ENCODE results near the gene ARHGAP40.
A peak's percentile ranks its signal among the peaks of the same experiment; 100 is the strongest.

Gene ARHGAP40

DNA sequence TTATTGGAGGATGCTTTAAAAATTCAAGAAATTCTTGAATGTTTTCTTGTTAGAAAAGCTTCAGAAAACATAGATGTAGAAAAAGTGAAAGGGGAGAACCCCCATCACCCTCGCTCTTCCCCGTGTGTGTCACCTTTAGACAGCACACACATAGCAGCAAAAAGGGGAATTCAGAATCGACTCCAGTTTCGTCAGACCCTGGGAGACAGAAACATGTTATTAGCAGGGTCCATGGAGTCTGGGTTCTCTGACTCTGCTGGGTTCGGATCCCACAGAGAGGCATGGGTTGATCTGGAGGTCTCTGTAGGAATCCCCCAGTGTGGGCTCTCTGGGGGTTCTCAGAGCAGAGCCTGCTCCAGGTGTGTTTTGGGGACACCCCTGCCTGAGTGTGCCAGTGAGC, 43.7 kb downstream of the ARHGAP40 start:
- H3K4me3 ChIP-seq (ENCODE audit: low read length in 2 of 2), result no peak overlapping the region
- H2AFZ ChIP-seq (ENCODE audit: low read length), result no peak overlapping the region
- H3K14ac ChIP-seq (ENCODE audit: low read length), result no peak overlapping the region
- no peak overlapping the region for H2BK5ac ChIP-seq (ENCODE audit: low read length)
- H3K23ac ChIP-seq (ENCODE audit: low read depth, low read length, poor library complexity), result peak overlapping the region; percentile 14
- no peak overlapping the region for H2BK120ac ChIP-seq (ENCODE audit: low read depth, low read length)
- H3K27me3 ChIP-seq (ENCODE audit: control insufficient read depth in 3 of 3, insufficient read depth in 3 of 3, low read depth in 1 of 3, low read length in 3 of 3), result peaks cover 2 to 71% (median 37%) of the 10 kb centered on the region in 3 experiments
- no peak overlapping the region for H3K4me2 ChIP-seq (ENCODE audit: insufficient read depth, low read length, poor library complexity, severe bottlenecking)
- H4K8ac ChIP-seq (ENCODE audit: low read depth, low read length), result no peak overlapping the region
- H4K91ac ChIP-seq (ENCODE audit: low read depth, low read length, poor library complexity), result no peak overlapping the region
- peaks cover 12 to 20% of the 10 kb centered on the region in 2 donors for H3K4me1 ChIP-seq (ENCODE audit: control insufficient read depth in 2 of 2, insufficient read depth in 1 of 2, low read depth in 1 of 2, low read length in 2 of 2)
- H3K27ac ChIP-seq (replicated peaks; ENCODE audit: low read length), result no peak overlapping the region
- H3K36me3 ChIP-seq (replicated peaks in 1 of 2; ENCODE audit: control insufficient read depth in 2 of 2, insufficient read depth in 2 of 2, low read length in 2 of 2), result no peaks in the 10 kb centered on the region
- no peak overlapping the region for H2AK5ac ChIP-seq (ENCODE audit: low read depth, low read length)
- peak overlapping the region; percentile 29 for H3K18ac ChIP-seq (ENCODE audit: low read length)
- H3K9ac ChIP-seq (ENCODE audit: low read depth, low read length, poor library complexity), result peak overlapping the region; percentile 36
- H3K79me1 ChIP-seq (ENCODE audit: low read depth, low read length), result no peaks in the 10 kb centered on the region
- DNase-seq (ENCODE audit: low spot score), result no peak
- H3K9me3 ChIP-seq (replicated peaks in 1 of 2; ENCODE audit: control insufficient read depth in 2 of 2, insufficient read depth in 1 of 2, low read depth in 1 of 2, low read length in 2 of 2), result no peaks in the 10 kb centered on the region
- H2BK12ac ChIP-seq (ENCODE audit: low read length), result no peak overlapping the region
- no CpG with 5 or more reads among the region's 5 CpGs for WGBS, 2 donors (ENCODE audit: extremely low coverage in 2 of 2, insufficient read length in 2 of 2, insufficient replicate concordance in 1 of 2)
- no peak overlapping the region for H3K4ac ChIP-seq (ENCODE audit: low read length)
- peak overlapping the region; percentile 64 for H2BK15ac ChIP-seq (ENCODE audit: low read length)

DNA sequence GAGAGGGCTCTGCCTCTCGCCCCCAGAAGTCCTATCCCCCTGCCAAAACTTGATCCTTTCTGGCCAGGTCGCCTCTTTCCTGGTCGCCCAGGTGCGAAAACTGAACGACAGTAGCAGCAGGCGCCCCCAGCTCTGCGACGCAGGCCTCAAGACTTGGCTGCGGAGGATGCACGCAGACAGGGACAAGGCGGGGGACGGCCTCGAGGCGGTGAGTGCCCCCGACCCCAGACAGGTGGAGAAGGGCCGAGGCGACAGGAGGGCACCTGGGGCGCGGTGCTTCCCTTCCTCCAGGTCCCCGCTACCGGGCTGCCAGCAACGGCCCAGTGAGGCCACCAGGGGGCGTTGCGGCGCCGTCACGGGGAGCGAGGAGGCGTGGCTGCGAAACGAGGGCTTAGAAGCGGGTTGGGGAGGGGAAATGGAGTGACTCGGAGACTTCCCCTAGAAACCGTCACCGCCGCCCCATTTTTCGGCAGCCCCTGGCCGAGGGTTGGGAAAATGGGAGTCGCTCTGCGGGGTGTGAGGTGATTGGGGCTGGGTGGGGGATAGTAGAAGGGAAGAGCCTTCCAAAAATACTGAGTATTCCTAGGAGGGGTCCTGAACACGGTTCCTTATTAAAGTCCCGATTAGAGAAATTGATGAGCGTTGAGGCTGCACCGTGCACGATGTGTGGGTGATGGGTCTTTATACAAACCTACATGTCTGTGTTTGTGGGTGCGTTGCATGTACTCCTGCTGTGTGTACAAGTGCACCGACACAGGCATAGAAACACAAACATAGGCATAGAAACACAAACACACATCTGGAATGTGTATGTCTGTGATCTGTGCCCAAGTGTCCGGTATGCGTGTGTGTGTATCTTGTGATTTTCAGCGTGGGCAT, 44.6 kb downstream of the ARHGAP40 start:
- Histone ChIP-seq H2BK12ac (ENCODE audit: low read length) (peak overlapping the region; percentile 36), H3K4me3 (ENCODE audit: low read length in 2 of 2) (peak overlapping the region; percentile 11 to 58), H3K27ac (replicated peaks; ENCODE audit: low read length) (no peak overlapping the region), H3K18ac (ENCODE audit: low read length) (peak overlapping the region; percentile 79), H3K79me1 (ENCODE audit: low read depth, low read length) (no peaks in the 10 kb centered on the region), H4K8ac (ENCODE audit: low read depth, low read length) (no peak overlapping the region), H3K9me3 (replicated peaks in 1 of 2; ENCODE audit: control insufficient read depth in 2 of 2, insufficient read depth in 1 of 2, low read depth in 1 of 2, low read length in 2 of 2) (no peaks in the 10 kb centered on the region), H3K27me3 (ENCODE audit: control insufficient read depth in 3 of 3, insufficient read depth in 3 of 3, low read depth in 1 of 3, low read length in 3 of 3) (peaks cover 2 to 71% (median 37%) of the 10 kb centered on the region in 3 experiments), H3K14ac (ENCODE audit: low read length) (no peak overlapping the region), H4K91ac (ENCODE audit: low read depth, low read length, poor library complexity) (no peak overlapping the region), H3K4me1 (ENCODE audit: control insufficient read depth in 2 of 2, insufficient read depth in 1 of 2, low read depth in 1 of 2, low read length in 2 of 2) (peaks cover 3 to 13% of the 10 kb centered on the region in 2 donors), H2BK15ac (ENCODE audit: low read length) (peak overlapping the region; percentile 64), H3K9ac (ENCODE audit: low read depth, low read length, poor library complexity) (no peak overlapping the region), H3K23ac (ENCODE audit: low read depth, low read length, poor library complexity) (peak overlapping the region; percentile 85), H2AK5ac (ENCODE audit: low read depth, low read length) (peak overlapping the region; percentile 65), H2BK5ac (ENCODE audit: low read length) (no peak overlapping the region), H3K4ac (ENCODE audit: low read length) (no peak overlapping the region), H3K4me2 (ENCODE audit: insufficient read depth, low read length, poor library complexity, severe bottlenecking) (peak overlapping the region; percentile 56), H2AFZ (ENCODE audit: low read length) (peak overlapping the region; percentile 85), H3K36me3 (replicated peaks in 1 of 2; ENCODE audit: control insufficient read depth in 2 of 2, insufficient read depth in 2 of 2, low read length in 2 of 2) (no peaks in the 10 kb centered on the region), H2BK120ac (ENCODE audit: low read depth, low read length) (no peak overlapping the region)
- peak; percentile 75 for DNase-seq (ENCODE audit: low spot score)
- whole genome bisulfite sequencing, 2 donors (ENCODE audit: extremely low coverage in 2 of 2, insufficient read length in 2 of 2, insufficient replicate concordance in 1 of 2), result no CpG with 5 or more reads among the region's 50 CpGs

DNA sequence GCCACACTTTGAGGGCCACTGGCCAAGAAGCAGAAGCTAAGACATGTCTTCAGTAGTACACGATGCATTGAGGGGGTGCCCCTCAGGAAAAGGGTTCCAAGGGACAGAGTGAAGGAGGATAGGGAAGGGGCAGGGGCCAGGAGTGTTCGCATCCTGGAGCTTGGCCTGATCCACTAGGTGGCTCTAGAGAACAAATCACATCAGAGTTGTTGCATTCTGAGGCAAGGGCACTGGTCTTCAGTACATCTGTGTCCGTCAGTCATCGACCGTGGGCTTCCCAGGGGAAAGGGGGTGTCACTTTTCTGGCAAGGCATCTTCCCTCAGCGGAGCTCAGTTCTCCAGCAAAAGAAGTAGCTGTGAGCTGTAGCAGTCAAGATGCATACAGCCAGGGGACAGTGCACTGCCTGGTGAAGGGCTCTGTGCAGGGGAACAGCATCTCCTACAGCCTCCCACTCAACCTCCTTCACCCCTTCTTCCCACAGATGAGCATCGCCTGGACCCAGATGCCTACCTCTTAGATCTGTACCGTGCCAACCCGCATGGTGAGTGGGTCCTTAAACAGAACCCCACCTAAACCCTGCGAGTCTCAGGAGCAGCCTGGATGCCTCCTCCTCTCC, 47.8 kb downstream of the ARHGAP40 start:
- peak overlapping the region; percentile 16 for H3K18ac ChIP-seq (ENCODE audit: low read length)
- no peaks in the 10 kb centered on the region for H3K9me3 ChIP-seq (replicated peaks in 1 of 2; ENCODE audit: control insufficient read depth in 2 of 2, insufficient read depth in 1 of 2, low read depth in 1 of 2, low read length in 2 of 2)
- no peak overlapping the region for H4K8ac ChIP-seq (ENCODE audit: low read depth, low read length)
- no peak overlapping the region for H2AK5ac ChIP-seq (ENCODE audit: low read depth, low read length)
- WGBS, 2 donors (ENCODE audit: extremely low coverage in 2 of 2, insufficient read length in 2 of 2, insufficient replicate concordance in 1 of 2), result no CpG with 5 or more reads among the region's 10 CpGs
- H4K91ac ChIP-seq (ENCODE audit: low read depth, low read length, poor library complexity), result no peak overlapping the region
- no peak overlapping the region for H3K4me2 ChIP-seq (ENCODE audit: insufficient read depth, low read length, poor library complexity, severe bottlenecking)
- no peak overlapping the region for H2AFZ ChIP-seq (ENCODE audit: low read length)
- no peak overlapping the region for H2BK12ac ChIP-seq (ENCODE audit: low read length)
- no peak overlapping the region for H3K4ac ChIP-seq (ENCODE audit: low read length)
- no peaks in the 10 kb centered on the region for H3K79me1 ChIP-seq (ENCODE audit: low read depth, low read length)
- no peak overlapping the region for H2BK15ac ChIP-seq (ENCODE audit: low read length)
- no peak for DNase-seq (ENCODE audit: low spot score)
- peaks cover 2 to 46% (median 36%) of the 10 kb centered on the region in 3 experiments for H3K27me3 ChIP-seq (ENCODE audit: control insufficient read depth in 3 of 3, insufficient read depth in 3 of 3, low read depth in 1 of 3, low read length in 3 of 3)
- H3K9ac ChIP-seq (ENCODE audit: low read depth, low read length, poor library complexity), result no peak overlapping the region
- H2BK120ac ChIP-seq (ENCODE audit: low read depth, low read length), result no peak overlapping the region
- H3K4me3 ChIP-seq (ENCODE audit: low read length in 2 of 2), result no peak overlapping the region
- H3K14ac ChIP-seq (ENCODE audit: low read length), result no peak overlapping the region
- no peak overlapping the region for H3K27ac ChIP-seq (replicated peaks; ENCODE audit: low read length)
- no peak overlapping the region for H3K23ac ChIP-seq (ENCODE audit: low read depth, low read length, poor library complexity)
- peaks cover 0 to 3% of the 10 kb centered on the region in 2 donors for H3K4me1 ChIP-seq (ENCODE audit: control insufficient read depth in 2 of 2, insufficient read depth in 1 of 2, low read depth in 1 of 2, low read length in 2 of 2)
- H3K36me3 ChIP-seq (replicated peaks in 1 of 2; ENCODE audit: control insufficient read depth in 2 of 2, insufficient read depth in 2 of 2, low read length in 2 of 2), result no peaks in the 10 kb centered on the region
- no peak overlapping the region for H2BK5ac ChIP-seq (ENCODE audit: low read length)

DNA sequence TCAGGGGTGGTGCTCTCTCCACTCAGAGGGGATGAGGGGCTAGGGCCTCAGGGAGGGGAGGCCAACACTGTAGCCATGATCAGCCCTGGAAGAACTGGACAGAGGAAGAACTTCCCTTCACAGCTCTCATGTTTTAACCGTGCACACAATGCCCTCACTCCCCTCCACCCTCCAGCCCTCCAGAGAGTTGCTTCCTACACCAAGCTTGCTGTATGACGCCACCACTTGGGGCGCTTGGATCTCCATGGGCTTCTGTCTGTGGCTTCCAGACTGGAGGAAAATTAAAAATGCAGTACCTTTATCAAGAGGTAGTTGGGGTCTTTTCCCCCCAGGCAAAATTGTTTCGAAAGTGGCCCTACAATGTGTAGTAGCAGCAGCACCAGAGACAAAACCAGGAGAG, 48.4 kb downstream of the ARHGAP40 start:
- no peak overlapping the region for H3K4me3 ChIP-seq (ENCODE audit: low read length in 2 of 2)
- H3K14ac ChIP-seq (ENCODE audit: low read length), result no peak overlapping the region
- H2AFZ ChIP-seq (ENCODE audit: low read length), result no peak overlapping the region
- no CpG with 5 or more reads among the region's 4 CpGs for WGBS, 2 donors (ENCODE audit: extremely low coverage in 2 of 2, insufficient read length in 2 of 2, insufficient replicate concordance in 1 of 2)
- no peak overlapping the region for H3K9ac ChIP-seq (ENCODE audit: low read depth, low read length, poor library complexity)
- H2BK12ac ChIP-seq (ENCODE audit: low read length), result no peak overlapping the region
- H2BK15ac ChIP-seq (ENCODE audit: low read length), result no peak overlapping the region
- no peak overlapping the region for H2AK5ac ChIP-seq (ENCODE audit: low read depth, low read length)
- H3K36me3 ChIP-seq (replicated peaks in 1 of 2; ENCODE audit: control insufficient read depth in 2 of 2, insufficient read depth in 2 of 2, low read length in 2 of 2), result no peaks in the 10 kb centered on the region
- H4K8ac ChIP-seq (ENCODE audit: low read depth, low read length), result no peak overlapping the region
- no peaks in the 10 kb centered on the region for H3K9me3 ChIP-seq (replicated peaks in 1 of 2; ENCODE audit: control insufficient read depth in 2 of 2, insufficient read depth in 1 of 2, low read depth in 1 of 2, low read length in 2 of 2)
- H3K4me1 ChIP-seq (ENCODE audit: control insufficient read depth in 2 of 2, insufficient read depth in 1 of 2, low read depth in 1 of 2, low read length in 2 of 2), result peaks cover 0 to 3% of the 10 kb centered on the region in 2 donors
- no peak overlapping the region for H3K4ac ChIP-seq (ENCODE audit: low read length)
- no peak overlapping the region for H4K91ac ChIP-seq (ENCODE audit: low read depth, low read length, poor library complexity)
- no peak overlapping the region for H2BK120ac ChIP-seq (ENCODE audit: low read depth, low read length)
- no peak overlapping the region for H3K23ac ChIP-seq (ENCODE audit: low read depth, low read length, poor library complexity)
- no peak overlapping the region for H3K18ac ChIP-seq (ENCODE audit: low read length)
- H3K27me3 ChIP-seq (ENCODE audit: control insufficient read depth in 3 of 3, insufficient read depth in 3 of 3, low read depth in 1 of 3, low read length in 3 of 3), result peaks cover 2 to 41% (median 31%) of the 10 kb centered on the region in 3 experiments
- H3K27ac ChIP-seq (replicated peaks; ENCODE audit: low read length), result no peak overlapping the region
- no peaks in the 10 kb centered on the region for H3K79me1 ChIP-seq (ENCODE audit: low read depth, low read length)
- H2BK5ac ChIP-seq (ENCODE audit: low read length), result no peak overlapping the region
- no peak overlapping the region for H3K4me2 ChIP-seq (ENCODE audit: insufficient read depth, low read length, poor library complexity, severe bottlenecking)
- DNase-seq (ENCODE audit: low spot score), result no peak

All from neuronal stem cell (in vitro differentiated cells).